ENCODE measurements around the gene LRP8.

Gene LRP8

DNA sequence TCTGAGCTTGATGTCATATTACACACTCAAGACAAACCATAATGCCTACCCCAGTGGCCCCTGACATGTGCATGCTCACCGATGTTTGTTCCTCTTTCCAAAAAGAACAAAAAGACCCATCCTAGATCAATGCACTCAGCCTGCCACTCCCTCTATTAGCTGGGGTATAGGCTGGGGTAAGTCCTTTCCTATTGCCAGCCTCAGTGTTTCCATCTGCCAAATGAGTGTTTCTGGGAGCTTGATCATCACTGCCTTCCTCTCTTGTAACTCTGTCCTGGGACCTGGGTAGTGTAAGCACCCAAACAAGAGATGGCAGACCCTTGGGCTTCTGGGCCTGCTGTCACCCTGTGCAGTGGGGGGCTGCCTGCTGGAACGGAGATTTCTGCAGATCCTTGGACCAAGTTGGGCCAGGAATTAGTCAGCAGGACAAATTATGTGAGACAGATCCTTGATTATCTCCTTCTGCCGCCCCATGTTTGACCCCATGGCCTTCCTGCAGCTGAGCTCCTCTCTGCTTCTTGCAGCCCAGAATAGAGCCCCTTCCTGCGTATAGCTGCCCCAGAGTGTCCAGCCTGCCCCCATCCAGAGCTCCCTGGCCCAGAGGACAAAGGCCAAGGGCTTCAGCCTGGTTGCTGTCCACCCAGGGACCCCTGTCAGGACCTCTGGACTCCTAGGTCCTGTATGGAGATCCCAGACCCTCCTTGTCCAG is 31.5 kb upstream of the LRP8 start:
- DNase-seq = no peak

GRCh38 chr1:53356637-53357036 is 28.8 kb upstream of the LRP8 start:
- no peak for DNase-seq

DNA sequence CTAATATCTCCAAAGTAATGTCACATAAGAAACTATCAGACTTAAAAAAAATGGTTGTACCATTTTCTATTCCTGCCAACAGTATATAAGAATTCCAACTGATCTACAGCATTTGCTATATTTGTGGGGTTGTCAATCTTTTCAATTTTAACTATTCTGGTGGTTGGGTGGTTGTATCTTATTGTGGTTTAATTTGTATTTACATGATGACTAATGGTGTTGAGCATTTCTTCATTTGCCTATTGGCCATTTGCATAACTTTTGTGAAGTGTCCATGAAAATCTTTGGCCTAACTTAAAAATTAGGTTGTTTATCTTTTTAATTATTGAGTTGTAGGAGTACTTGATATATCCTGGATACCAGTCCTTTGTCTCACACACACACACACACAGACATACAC is 26.2 kb upstream of the LRP8 start:
- DNase-seq = no peak

- no peak for DNase-seq
Observed at GRCh38 chr1:53352561-53352960, 24.7 kb upstream of the LRP8 start.

GRCh38 chr1:53350853-53351767 is 23.2 kb upstream of the LRP8 start:
- no peak for DNase-seq

GRCh38 chr1:53349968-53350852 is 22.3 kb upstream of the LRP8 start:
- no peak for DNase-seq

GRCh38 chr1:53349369-53349835 is 21.5 kb upstream of the LRP8 start:
- no peak for DNase-seq

DNA sequence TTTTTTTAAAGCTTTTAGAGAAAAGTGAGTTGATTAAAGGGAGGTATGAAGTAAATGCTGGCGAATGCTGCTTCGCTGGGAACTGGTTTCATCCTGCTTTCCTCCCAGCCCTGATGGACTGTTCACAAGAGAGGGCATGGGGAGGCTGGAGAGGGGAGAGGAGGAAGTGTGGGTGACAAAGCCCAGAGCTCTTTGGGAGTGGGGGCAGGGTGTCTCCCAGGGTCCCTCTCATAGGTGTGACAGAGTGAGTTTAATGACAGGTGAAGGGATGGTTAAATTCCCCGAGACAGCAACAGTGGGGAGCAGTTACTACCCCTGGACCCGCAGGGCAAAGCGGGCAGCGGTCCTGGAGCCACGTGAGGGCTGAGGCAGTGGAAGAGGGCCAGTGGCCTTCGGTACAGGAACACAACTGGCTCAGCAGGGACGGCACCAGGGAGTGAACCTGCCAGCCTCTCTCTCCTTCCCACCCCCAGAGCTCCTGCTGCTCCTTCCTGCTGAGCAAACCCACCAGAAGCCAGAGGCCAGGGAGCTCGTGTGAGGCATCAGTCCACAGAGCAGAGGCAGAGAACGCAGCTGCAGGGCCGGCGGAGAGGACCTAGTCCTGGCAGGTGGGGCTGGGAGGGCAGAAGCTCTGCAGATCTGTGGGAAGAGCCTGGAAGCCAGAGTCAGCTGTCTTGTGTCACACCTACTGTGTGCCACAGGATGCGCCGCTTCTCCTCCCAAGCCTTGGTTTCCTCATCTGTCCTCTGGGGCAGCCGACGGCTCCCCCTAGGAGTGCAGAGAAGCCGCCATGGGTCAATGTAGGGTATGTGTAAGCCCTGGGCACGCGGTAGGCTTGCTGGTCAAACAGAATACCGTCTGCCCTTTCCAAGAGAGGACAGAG is 20.9 kb upstream of the LRP8 start:
- no peak for DNase-seq

DNA sequence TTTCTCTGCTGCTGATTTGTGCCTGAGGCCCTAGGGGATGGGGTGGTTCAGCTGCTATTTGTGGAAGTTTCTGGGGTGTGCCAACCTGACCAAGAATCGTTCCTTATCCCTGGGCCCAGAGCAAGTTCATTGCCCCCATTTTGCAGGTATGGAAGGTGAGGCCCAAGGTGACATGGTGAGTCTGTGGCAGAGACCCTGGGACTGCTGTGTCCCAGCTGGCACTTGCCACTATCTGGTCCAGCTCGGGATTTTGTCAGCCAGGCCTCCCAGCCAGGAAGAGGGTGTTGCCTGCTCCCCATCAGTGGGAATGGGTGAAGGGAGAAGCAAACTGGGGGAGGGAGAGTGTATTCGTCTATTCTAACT is 18.9 kb upstream of the LRP8 start:
- no peak for DNase-seq

- no peak for DNase-seq
Observed at GRCh38 chr1:53345996-53346813, 18.3 kb upstream of the LRP8 start.

GRCh38 chr1:53344921-53345838 is 17.3 kb upstream of the LRP8 start:
- DNase-seq = no peak

GRCh38 chr1:53343831-53344668 is 16.2 kb upstream of the LRP8 start:
- no peak for DNase-seq

DNA sequence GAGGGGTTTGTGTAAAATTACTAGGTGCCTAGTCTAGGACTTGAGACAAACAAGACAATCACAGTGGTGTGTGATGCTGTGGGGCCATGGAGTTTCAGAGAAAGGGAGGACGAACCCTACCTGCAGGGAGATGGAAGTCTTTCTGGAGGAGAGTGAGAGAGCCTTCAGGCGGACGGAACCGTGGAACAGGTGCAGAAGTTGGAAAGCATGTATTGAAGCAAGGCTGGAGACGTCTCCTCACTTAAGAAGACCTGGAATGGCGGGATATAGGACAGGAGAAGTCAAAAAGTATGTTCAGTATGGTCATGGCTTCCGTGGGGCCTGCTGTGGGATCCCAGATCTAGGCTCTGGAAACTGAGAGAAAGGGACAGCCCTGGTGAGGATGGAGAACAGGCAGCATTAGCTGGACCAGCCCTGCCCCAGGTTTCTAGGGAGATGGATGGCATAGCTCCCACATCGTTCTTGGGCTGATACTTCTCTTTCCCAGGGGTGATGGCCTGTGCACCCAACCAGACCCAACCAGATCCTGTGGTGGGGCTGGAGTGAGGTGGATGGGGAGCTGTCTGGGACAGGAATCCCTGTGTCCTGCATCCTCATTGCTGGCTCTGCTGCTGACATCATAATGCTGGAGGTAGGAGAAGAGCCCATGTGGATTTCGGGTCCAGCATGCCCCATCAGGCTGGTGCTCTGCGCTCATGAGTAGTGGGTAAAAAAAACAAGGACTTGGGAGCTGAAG is 15.0 kb upstream of the LRP8 start:
- no peak for DNase-seq

DNA sequence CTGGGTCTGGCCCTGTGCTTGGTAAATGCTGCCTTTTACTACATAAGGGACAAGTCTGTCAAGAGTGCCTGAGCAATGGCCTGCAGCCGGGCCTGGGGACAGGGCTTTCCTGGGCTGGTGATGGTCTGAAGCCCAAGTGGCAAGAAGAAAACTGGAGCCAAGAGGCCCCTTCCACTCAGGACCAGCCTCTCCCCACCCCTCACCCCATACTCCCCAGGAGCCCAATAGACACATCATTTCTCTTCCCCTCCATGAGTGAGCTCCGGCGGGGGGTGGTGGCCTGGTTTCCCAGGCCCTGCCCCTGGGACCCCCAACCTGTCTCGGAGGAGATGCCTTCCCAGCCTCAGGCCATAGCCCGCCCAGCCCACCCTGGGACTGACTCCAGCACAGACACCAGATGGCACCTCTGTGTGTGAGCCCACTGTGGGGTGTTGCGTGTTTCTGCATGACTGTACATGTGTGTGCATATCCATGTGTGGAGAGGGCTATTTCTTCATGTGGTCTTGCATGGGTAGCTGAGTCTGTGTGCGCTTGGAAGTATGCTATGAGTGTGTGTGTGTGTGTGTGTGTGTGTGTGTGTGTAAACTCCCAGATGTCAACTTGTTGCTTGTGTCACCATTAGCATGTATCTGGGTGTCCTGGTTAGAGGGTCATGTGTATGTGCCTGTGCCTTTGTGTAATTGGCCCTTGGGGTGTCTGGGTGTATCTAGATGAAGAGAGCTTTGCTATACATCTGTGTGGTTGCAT is 14.3 kb upstream of the LRP8 start:
- no peak for DNase-seq

GRCh38 chr1:53341521-53341895 is 13.6 kb upstream of the LRP8 start:
- no peak for DNase-seq

DNA sequence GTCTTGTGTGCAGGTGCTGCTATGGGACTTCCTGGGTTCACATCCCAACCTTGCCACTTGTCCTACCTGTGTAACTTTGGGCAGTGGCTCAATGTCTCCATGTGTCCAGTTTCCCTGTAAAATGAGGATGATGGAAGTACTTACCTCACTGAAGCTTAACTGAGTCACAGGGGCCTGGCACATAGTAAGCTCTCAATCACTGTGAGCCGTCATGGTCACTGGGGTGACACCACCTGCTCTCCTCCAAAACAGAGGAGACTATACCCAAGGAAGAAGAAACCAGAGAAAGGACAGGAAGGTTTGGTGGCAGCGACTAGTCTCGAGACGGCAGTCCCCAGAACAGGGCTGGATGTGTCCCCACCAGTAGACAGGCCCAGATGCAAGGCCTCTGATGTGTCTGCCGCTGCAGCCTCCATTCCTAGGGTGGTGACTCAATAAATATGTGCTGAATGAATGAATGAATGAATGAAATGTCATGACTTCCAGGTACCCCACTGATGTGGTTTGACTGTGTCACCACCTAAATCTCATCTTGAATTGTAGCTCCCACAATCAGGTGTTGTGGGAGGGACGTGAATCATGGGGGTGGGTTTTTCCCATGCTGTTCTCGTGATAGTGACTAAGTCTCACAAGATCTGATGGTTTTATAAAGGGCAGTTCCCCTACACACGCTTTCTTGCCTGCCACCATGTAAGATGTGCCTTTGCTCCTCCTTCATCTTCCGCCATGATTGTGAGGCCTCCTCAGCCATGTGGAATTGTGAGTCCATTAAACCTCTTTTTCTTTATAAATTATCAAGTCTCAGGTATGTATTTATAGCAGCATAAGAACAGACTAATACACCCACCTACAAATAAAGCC is 13.0 kb upstream of the LRP8 start:
- no peak for DNase-seq
